Panc1 (cell line): ENCODE measurements around the gene OGFRL1. TPM values are rescaled to one million over a fixed set of nuclear protein-coding genes. Genes with fewer than 3 reads are reported as not detected.
"Not testable (repeated sequence)": the region's sequence is repeated elsewhere in the genome, so short reads cannot be mapped to it uniquely, and the experiment has no call there.

Experiments
- ATAC-seq: fragments of 200-7000 bp; cut with Tn5 transposase; 2 replicates; pipeline ENCODE4 v1.9.1; 2020; ENCODE audit warnings: mild to moderate bottlenecking, moderate library complexity
- BruUV-seq: library from RNA; stranded (reverse); fragments of 400-500 nt; replicated peaks from 2 replicates; lab custom pipeline; 2021; lab: Mats Ljungman, UMichigan
- CTCF ChIA-PET: fragments of 300-600 bp; sonication (Branson Sonifier 250); formaldehyde crosslinking; loops from one replicate; lab custom pipeline; 2022; ENCODE audit warnings: antibody characterized with exemption; lab: Charles Lee
- POLR2A ChIA-PET: fragments of 300-600 bp; sonication (Branson Sonifier 250); formaldehyde crosslinking; loops from one replicate; lab custom pipeline; 2022; ENCODE audit warnings: antibody characterized with exemption; lab: Charles Lee
- DNase-seq: peaks from one replicate; pipeline ENCODE4 v3.0.0-alpha.2; 2010; ENCODE audit warnings: low read depth, low spot score
- H3K27ac ChIP-seq: 2 replicates; pipeline ENCODE4 v1.5.1; 2011; ENCODE audit warnings: mild to moderate bottlenecking, low read length, inconsistent platforms
- H3K27me3 ChIP-seq: fragments of 200-500 bp; sonication (Bioruptor generic); 2 replicates; pipeline ENCODE4 v1.6.0; 2014; ENCODE audit warnings: low read length, inconsistent platforms; ENCODE audit not compliant: control insufficient read depth, insufficient read depth
- H3K36me3 ChIP-seq: fragments of 200-500 bp; sonication (Bioruptor generic); 2 replicates; pipeline ENCODE4 v1.5.1; 2014; ENCODE audit warnings: inconsistent platforms, mild to moderate bottlenecking, low read length, moderate library complexity; ENCODE audit not compliant: control insufficient read depth, insufficient read depth
- H3K4me1 ChIP-seq: 2 replicates; pipeline ENCODE4 v1.5.1; 2011; ENCODE audit warnings: inconsistent platforms, mild to moderate bottlenecking, low read length, moderate library complexity; ENCODE audit not compliant: control insufficient read depth, insufficient read depth
- H3K4me3 ChIP-seq, 2 experiments: 2 replicates each; pipeline ENCODE4 v1.5.1; 2011 to 2012; ENCODE audit warnings: low read depth in 2 of 2, low read length in 2 of 2, mild to moderate bottlenecking in 2 of 2, inconsistent platforms in 1 of 2, moderate library complexity in 1 of 2
- H3K9me3 ChIP-seq: fragments of 200-500 bp; sonication (Bioruptor generic); 2 replicates; pipeline ENCODE4 v1.5.1; 2014; ENCODE audit warnings: low read depth, mild to moderate bottlenecking, inconsistent platforms, low read length, moderate library complexity; ENCODE audit not compliant: control insufficient read depth, insufficient read depth
- POLR2AphosphoS5 ChIP-seq: IDR thresholded peaks from 2 replicates; pipeline ENCODE4 v1.6.1; 2012; ENCODE audit warnings: mild to moderate bottlenecking, low read depth, low read length, moderate library complexity
- REST ChIP-seq, 2 experiments: IDR thresholded peaks; 2 replicates each; pipeline ENCODE4 v1.6.1; 2011 to 2012; ENCODE audit warnings: low read depth in 2 of 2, control low read depth in 1 of 2, low read length in 1 of 2, mild to moderate bottlenecking in 1 of 2, moderate library complexity in 1 of 2; ENCODE audit not compliant: insufficient read depth in 1 of 2
- SIN3A ChIP-seq: IDR thresholded peaks from 2 replicates; pipeline ENCODE4 v1.6.1; 2012; ENCODE audit warnings: low read depth, mild to moderate bottlenecking, low read length, moderate library complexity, borderline replicate concordance; ENCODE audit not compliant: insufficient read depth
- TCF7L2 ChIP-seq: IDR thresholded peaks from 2 replicates; pipeline ENCODE4 v1.6.1; 2011; ENCODE audit warnings: mild to moderate bottlenecking, low read depth, low read length, inconsistent platforms
- in situ Hi-C: cut with HindIII; loops from 2 replicates; pipeline ENCODE4 v1.10.0; 2016; ENCODE audit warnings: low sequenced_read_pairs, low pct_unique_long_range_greater_than_20kb
- intact Hi-C: fragments of 100-400 bp; cut with micrococcal nuclease; formaldehyde crosslinking; loops from one replicate; pipeline ENCODE4 v1.10.0; 2022; ENCODE audit not compliant: unreplicated experiment
- total RNA-seq: library from RNA; stranded (reverse); gene quantifications from one replicate; pipeline ENCODE4 v1.2.1, GENCODE V29; 2021; ENCODE audit not compliant: unreplicated experiment
- TF ChIP-seq, protein P1 (sequence below): fragments of 450-650 bp; IDR thresholded peaks from 2 replicates; pipeline ENCODE4 v1.5.1; 2017; ENCODE audit warnings: mild to moderate bottlenecking

The OGFRL1 gene
- total RNA-seq, 1 experiment from 2014 or later, result 17.2 TPM

GRCh38 chr6:71259888-71260604 lies 28.6 kb upstream of the OGFRL1 start:
- DNase-seq, result no peak
- TF ChIP-seq REST (IDR thresholded peaks at IDR 0.05; ENCODE audit: insufficient read depth in 1 of 2, low read depth in 2 of 2, low read length in 1 of 2) (no peak), SIN3A (no peak), TCF7L2 (no peak), POLR2AphosphoS5 (no peak)
- TF ChIP-seq, protein P1, sequence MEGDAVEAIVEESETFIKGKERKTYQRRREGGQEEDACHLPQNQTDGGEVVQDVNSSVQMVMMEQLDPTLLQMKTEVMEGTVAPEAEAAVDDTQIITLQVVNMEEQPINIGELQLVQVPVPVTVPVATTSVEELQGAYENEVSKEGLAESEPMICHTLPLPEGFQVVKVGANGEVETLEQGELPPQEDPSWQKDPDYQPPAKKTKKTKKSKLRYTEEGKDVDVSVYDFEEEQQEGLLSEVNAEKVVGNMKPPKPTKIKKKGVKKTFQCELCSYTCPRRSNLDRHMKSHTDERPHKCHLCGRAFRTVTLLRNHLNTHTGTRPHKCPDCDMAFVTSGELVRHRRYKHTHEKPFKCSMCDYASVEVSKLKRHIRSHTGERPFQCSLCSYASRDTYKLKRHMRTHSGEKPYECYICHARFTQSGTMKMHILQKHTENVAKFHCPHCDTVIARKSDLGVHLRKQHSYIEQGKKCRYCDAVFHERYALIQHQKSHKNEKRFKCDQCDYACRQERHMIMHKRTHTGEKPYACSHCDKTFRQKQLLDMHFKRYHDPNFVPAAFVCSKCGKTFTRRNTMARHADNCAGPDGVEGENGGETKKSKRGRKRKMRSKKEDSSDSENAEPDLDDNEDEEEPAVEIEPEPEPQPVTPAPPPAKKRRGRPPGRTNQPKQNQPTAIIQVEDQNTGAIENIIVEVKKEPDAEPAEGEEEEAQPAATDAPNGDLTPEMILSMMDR, result no peak

DNA sequence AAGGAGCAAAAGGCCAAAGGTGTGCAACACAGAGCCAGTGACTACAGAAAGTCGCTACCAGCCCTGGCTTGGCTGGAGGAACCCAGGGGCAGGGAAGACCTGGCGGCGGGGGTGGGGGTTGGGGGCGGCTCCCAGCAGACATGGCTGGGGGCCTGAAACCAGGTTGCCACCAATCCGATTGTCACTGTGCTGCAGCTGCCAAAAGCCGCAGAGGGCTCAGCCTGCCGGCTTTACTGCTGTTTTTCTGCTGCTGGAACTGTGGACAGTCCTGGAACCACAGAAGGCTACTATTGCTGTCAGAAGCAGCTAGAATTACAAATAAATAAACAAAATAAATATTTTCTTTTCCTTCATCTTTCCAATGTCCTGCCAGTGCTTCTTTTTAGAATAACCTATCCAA lies 25.7 kb upstream of the OGFRL1 start:
- Histone ChIP-seq H3K4me3 (no peak overlapping the region), H3K27ac (no peak overlapping the region), H3K27me3 (peaks cover 7% of the 10 kb centered on the region), H3K9me3 (no peaks in the 10 kb centered on the region), H3K36me3 (no peaks in the 10 kb centered on the region), H3K4me1 (no peaks in the 10 kb centered on the region)
- ATAC-seq, result no peak
- no peak for DNase-seq
- ChIA-PET POLR2A (no interaction called here), CTCF (no interaction called here)
- in situ Hi-C loops, result no loop called here
- intact Hi-C loops, result no loop called here
- TF ChIP-seq TCF7L2 (no peak), POLR2AphosphoS5 (no peak), SIN3A (no peak), REST (IDR thresholded peaks at IDR 0.05; ENCODE audit: insufficient read depth in 1 of 2, low read depth in 2 of 2, low read length in 1 of 2) (no peak)
- TF ChIP-seq, protein P1, result no peak
- no TSS peak for BruUV-seq

More at GRCh38 chr6:71259888-71260604, 28.6 kb upstream of the OGFRL1 start:
- CTCF ChIA-PET, result no interaction called here
- intact Hi-C loops (no loop called here), in situ Hi-C loops (no loop called here)
- Histone ChIP-seq H3K36me3 (no peaks in the 10 kb centered on the region), H3K9me3 (no peaks in the 10 kb centered on the region), H3K27me3 (peaks cover 7% of the 10 kb centered on the region), H3K4me3 (no peak overlapping the region), H3K27ac (no peak overlapping the region), H3K4me1 (no peaks in the 10 kb centered on the region)
- BruUV-seq, result no TSS peak
- ATAC-seq, result no peak
- POLR2A ChIA-PET, result interaction anchor here (0.6 kb wide), 1 partner anchor 28 kb away, joined by 3 read pairs; no protein-coding TSS in a partner anchor

DNA sequence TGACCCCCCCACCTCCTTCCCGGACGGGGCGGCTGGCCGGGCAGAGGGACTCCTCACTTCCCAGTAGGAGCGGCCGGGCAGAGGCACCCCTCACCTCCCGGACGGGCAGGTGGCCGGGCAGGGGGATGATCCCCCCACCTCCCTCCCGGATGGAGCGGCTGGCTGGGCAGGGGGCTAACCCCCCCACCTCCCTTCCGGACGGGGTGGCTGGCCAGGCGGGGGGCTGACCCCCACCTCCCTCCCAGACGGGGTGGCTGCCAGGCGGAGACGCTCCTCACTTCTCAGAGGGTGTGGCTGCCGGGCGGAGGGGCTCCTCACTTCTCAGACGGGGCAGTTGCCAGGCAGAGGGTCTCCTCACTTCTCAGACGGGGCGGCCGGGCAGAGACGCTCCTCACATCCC lies 22.2 kb upstream of the OGFRL1 start:
- CTCF ChIA-PET, ATAC-seq, in situ Hi-C loops, intact Hi-C loops, DNase-seq, H3K4me1 ChIP-seq, H3K9me3 ChIP-seq, H3K36me3 ChIP-seq, H3K27ac ChIP-seq, BruUV-seq, POLR2A ChIA-PET, H3K4me3 ChIP-seq, H3K27me3 ChIP-seq: not testable (repeated sequence)
